Activated T-cell treated with anti-CD3 and anti-CD28 coated beads for 4 hours (primary cell): Measurements from ENCODE around the gene SENP8.
"Not testable (repeated sequence)": the region's sequence is repeated elsewhere in the genome, so short reads cannot be mapped to it uniquely, and the experiment has no call there.

Source experiments
- DNase-seq: peaks from one replicate; pipeline ENCODE4 v3.0.0-alpha.2; 2020

Gene SENP8

DNA sequence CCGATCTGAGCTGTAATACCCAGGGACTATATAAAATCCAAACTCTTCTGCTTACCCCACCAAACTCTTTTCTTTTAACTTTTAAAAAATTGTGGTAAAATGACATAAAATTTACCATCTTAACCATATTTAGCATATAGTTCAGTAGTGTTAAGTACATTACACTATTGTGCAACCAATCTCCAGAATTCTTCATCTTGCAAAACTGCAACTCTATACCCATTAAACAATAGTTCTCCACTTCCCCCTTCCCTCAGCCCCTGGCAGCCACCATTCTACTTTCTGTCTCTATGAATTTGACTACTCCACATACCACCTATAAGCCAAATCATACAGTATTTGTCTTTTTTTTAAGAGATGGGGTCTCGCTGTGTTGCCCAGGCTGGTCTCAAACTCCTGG is 38.7 kb downstream of the SENP8 start:
- no peak for DNase-seq

DNA sequence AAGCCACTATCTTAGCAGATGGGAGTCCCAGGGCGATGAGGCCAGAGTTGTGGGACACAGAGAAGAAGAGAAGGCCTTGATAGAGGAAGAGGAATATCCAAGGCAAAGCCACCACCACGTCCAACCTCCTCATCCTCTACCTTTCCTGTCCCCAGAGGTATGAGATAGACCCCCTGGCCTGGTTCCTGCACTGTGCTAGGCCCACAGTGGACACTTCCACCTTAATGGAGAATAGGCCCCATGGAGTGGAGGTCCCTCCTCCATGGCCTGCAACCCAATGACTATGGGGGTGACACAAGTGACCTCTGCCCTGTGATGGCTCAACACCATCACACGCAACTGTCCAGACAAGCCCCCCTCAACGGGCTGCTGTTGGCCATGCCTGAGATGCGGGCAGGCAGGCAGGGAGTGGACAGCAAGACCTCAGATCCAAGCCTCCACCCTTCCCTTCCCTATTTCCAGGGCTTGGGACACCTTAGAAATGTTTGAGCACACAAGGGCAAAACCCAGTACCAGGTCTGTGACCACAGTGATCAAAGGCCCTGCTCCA is 42.6 kb downstream of the SENP8 start:
- DNase-seq: no peak

DNA sequence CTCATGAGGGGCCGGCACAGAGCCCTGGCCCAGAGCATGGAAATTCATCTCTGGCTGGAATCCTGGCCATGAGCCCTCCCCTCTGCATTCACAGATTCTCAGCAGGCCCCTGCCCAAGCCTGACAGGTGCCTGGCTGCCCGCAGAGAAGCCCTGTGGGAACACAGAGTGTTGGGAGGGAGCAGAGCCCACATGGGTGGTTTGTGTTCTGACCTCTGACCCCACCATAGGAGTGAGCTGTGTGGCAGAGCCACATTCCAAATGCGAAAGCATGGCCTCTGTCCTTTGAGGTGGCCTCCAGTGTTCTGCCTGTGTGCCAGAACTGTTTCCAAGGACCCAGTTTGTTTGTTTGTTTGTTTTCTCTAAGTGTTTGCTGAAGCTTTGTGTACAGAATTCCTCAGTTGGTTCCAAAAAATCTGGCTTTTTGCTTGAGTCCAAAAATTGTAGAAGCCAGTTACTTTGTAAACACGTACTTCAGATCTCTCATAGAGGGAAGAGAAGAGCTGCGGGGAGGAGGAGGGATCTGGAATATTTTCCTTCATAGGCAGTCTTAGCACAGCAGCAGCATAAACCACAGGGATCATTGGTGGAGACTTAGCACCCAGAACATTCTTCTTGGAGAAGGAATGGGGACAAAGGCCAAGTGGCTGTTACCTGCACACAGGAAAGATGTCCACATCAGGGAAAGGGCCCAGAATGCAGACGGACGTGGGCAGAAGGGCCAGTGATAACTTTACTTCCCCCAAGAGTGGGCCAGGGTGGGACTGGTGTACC is 43.3 kb downstream of the SENP8 start:
- DNase-seq: no peak

DNA sequence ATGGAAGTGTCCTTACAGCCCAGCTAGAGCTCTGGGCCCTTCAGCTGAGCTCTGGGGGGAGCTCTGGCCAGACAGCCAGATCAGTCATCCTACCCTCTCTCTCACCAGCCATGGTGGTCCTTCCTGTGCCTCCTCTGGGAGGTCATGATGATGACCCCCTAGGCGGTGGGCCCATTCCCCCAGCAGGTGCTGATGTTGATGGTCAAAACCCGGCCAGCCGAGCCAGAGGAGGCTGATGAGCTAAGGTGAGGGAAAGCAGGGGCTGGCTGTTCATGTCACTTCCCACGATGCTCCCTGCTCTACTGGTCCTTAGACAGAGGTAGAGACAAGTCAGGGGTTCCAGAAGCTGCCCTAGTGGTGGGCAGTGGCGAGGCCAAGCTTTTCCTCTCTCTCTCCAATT is 44.4 kb downstream of the SENP8 start:
- DNase-seq: no peak

DNA sequence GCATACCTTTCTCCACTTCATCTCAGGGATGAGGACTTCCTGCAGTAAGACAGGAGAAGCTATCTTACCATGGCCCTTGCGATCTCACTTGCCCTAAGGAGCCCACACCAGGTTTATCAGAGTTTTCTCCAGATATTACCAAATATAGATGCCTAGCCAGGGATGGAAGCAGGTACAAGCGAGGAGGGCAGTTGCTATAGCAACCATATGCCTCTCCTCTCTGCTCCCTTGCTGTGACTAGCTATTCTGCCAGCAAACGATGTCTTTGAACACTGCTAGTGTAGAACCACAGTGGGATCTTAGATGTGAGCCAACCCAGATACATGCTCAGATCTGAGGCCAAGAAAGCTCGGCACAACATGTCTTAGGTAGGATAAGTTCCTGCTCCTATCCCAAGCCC is 45.5 kb downstream of the SENP8 start:
- DNase-seq: no peak

DNA sequence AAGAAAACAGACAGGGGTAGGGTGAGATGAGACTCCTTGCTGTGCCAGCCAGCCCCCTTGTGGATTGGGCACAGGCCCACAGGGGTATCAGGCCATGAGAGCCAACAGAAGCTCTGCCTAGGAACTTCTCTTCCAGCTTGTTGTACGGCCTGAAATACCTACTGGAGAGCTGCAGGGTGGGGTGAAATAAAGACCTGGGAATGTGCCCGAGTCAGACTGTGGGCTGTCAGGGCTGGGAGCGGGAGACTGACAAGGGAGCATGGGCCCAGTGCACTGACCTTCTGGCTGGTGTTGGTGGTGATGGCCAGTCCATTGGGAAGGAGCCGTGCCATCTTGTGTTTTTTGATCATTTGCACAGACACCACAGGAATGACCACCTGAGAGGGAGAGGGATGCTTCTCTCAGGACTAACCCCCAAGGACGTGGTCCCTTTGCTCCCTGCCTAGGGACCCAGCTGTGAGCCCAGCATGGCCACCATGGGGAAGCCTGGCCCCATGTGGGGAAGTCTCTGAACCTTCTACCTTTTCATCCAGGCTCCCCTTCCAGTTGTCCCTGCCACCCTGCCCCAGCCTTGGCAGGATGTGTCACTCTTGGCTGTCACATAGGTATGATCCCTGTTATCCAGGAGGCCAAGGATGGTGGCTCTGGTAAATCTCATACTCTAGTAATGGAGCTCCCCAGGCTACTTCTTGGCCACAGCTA is 48.7 kb downstream of the SENP8 start:
- DNase-seq: no peak

DNA sequence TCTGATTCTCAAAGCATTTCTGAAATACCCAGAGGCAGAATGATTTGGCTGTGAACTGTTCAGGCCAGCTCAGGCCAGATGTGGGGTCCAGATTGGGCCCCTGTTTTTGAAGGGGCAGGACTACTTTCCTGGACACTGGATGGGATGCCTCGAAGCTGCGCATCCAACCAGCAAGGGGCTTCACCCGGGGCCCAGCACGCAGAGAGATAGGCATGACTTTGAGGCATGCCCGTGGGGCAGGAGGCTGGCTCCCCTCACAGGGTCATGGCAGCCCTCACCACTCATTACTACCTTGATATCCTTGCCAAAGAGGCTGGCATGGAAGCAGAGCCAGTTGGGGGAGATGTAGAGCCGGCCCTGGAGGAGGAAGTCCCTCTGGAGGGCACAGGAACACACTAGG is 49.2 kb downstream of the SENP8 start:
- DNase-seq: no peak

DNA sequence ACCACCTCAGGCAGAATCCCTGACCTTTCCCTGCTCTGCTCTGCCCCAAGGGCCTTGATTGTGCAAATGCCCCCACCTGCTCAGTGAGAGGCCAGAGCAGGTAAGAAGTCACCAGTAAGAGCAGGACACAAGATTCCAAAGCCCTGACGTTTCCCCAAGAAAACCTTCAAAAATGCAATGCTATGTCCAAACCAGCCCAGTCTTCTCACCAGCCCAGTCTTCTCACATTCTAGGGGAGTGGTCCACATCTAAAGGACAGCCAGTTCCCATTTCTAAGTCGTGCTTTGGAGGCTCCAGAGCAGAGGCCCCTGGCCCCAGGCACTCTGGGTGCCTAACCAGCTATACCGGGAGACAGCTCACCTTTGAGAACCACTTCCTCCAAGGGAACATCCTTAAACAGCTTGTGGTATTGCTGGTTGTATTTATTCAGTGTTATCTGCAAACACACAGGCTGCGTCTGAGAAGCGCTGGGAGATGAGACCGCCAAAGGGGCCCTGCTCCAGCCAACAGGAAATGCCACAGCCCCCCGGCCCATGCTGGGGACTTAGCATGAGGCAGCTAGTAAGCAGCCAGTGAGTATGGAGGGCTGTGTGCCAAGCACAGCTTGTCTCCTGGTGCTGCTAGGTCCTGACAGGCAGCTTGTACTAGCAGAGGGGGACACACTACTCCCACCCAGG is 50.1 kb downstream of the SENP8 start:
- no peak for DNase-seq

DNA sequence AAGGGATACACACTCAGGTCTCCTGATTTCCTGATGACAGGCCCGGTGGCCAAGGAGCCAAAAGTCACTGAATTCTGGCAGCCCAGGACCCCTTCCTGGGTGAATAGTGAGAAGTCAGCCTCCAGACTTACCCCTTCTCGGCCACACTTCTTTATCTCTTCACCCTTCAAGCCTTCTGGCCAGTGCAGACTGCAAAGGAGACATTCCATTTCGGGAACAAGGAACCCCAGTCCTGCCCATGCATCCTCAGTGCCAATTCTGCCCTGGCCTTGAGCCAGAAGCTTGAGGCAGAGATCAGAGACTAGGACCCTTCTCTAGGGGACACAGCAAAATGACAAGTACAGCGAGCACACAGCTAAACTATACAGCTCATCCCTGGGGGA is 50.6 kb downstream of the SENP8 start:
- no peak for DNase-seq

DNA sequence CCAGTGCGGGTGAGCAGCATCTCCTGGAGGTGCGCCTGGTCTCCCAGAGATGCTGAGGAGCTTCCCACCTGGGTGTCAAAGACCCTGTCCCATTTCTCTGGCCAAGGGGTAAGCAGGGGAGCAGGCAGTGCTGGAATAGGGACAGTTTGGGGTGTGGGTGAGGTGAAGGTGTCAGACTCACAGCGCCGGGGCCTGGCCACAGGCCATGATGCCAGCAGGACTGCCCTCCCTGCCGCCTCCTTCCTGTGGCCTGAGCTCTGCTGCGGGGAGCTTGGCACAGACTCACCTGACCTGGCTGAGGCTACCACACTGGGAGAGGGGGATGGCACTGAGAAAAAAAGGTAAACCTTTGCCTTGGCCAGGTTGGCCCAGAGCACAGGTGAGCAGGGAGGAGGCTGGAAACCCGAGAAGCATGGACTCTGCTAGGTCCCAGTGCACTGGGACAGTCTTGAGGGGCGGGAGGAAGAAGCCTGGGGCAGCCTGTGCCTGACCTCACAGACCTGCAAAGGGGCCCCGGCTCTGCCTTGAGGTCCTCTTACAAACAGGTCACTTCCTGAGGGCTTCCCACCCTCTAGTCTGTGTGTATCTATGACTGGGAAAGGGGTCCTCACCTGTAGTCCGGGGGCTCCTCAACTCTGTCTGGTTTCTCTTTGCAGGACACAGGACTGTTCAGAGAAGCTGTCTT is 51.2 kb downstream of the SENP8 start:
- no peak for DNase-seq

DNA sequence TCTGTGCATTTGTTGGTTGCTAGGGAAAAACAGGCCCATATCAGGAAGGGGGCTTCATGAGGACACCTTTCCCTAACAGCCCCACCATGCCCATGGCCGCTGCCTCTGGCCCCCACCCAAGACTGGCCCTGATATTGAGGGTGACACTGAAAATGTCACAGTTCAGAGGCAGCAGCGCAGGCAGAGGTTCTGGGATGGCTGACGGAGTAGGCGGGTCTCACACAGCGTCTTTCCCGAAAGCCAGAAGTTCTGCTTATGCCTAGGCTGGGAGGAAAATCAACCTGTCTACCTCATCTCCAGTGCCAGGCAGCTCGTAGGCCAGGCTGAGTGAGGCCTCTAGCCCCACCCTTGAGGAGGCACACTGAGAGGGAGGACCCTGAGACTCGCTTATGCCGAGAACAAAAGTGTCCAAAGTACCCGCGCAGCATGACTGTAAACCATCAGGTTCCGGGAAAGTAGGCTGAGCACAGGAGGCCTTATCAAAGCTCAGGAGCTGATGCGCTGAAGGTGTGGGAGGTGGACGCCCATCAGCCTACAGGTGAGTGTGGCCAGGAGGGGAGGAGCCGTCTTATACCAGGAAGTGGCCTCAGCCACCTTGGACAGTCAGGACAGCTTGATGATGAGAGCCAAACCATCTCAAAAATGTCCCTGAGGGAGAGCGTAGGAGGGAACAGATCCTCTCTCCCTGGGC is 51.9 kb downstream of the SENP8 start:
- no peak for DNase-seq

DNA sequence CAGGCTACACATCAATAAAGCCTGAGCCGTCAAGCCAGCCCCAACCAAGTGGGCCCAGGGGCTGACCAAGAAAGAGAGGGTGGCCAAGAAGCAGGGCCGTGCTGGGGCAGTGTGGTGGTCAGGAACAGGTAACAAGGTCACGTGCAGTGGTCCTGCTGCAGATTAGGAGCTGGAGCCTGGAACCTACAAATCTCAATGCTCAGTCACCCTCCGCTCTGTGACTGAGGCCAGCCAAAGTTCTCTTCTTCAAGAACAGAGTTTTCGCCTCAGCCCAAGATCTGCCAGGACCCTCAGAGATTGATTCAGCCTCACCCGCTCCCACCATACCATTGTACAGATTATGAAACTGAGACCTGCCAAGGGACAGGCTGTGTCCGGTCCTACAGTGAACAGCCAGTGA is 52.5 kb downstream of the SENP8 start:
- DNase-seq: no peak

DNA sequence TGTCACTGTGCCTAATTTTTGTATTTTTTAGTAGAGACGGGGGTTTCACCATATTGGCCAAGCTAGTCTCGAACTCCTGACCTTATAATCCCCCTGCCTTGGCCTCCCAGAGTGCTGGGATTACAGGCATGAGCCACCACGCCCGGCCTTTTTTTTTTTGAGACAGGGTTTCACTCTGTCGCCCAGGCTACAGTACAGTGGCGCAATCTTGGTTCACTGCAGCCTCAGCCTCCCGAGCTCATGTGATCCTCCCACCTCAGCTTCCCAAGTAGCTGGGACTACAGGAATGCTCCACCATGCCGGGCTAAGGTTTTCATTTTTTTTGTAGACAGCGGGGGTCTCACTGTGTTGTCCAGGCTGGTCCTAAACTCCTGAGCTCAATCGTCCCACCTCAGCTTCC is 53.8 kb downstream of the SENP8 start:
- DNase-seq: not testable (repeated sequence)

DNA sequence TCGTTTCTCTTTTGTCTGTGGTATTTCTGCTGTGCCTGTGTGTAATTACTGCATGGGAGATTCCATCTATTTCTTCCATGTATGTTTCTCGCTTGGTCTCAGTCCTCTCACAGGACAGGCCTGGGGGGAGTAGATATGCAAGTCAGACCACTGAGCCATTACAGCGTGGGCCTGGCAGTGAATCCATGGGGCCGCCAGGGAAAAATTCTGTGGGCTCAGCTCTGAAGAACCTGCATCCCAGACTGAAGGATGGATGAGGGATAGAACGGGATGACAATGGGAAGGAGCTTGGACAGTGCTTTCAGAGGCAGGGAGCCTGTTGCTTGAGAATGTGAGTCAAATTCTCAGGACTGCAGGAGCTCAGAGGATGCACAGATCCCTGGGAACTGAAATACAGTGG is 54.6 kb downstream of the SENP8 start:
- DNase-seq: no peak

DNA sequence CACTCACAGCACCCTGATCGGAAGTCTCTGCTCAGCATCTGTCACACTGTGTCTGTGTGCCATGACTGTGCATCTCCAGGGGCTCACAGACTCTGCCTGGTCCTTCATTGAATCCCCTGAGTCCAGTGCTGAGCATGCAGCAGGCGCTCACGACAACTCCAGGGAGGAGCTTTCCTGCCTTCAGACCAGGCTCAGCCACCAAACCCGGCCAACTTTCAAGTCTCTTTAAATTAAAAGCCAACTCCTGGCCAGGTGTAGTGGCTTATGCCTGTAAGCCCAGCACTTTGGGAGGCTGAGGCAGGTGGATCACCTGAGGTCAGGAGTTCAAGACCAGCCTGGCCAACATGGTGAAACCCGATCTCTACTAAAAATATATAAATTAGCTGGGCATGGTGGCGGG is 55.2 kb downstream of the SENP8 start:
- no peak for DNase-seq

DNA sequence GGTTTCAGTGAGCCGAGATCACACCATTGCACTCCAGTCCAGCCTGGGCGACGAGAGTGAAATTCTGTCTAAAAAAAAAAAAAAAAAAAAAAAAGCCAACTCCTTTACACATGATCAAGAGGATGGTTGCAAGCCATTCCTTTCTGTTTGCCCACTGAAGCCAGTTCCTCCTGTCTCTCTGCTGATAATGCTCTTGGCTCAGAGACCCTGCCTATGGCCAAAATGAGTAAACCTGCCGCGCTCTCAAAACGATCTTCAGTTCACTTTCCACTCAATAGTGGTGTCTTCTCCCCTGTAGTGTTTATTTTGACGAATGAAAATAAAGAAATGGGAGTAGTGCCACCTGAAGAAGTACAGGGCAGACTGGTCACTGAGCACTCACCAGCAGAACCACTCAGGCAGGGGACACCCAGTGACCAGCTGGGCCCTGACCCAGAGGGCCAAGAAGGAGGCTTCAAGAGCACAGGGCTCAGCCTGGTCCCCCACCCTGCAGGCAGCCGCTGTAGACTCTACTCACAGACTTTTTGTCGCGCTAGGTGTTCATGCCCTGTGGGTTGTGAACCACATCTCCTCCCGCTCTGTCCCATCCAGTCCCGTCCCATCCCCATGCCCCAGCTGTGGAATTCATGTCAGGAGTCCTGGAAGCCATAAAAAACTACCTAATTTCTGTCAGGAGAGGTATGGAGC is 55.8 kb downstream of the SENP8 start:
- no peak for DNase-seq

DNA sequence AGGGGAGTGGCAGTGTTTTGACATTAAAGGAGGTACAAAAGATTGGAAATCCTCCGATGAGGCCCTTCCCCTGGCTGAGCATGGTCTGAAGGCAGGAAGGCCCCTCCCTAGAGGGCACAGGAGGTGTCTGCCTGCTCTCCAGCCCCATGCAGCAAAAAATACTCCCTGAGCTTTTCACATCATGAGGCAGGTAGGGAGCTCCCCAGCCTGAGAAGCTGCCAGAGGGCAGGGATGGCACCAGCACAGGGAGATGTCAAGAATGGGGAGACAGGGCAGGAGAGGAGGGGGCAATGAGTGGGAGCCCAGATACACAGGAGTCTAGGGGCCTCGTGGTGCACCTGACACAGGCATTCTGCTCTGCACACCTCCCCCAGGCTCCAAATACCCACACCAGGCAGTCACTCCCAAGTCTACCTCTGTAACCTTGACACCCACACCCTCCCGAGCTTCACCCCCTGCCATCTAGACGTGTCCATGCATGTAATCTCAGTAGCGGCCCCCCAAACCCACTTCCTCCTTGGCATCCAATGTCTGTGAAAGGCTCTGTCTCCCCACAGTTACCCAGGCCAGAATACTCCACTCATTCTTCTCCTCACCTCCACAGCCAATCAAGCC is 56.5 kb downstream of the SENP8 start:
- DNase-seq: no peak

DNA sequence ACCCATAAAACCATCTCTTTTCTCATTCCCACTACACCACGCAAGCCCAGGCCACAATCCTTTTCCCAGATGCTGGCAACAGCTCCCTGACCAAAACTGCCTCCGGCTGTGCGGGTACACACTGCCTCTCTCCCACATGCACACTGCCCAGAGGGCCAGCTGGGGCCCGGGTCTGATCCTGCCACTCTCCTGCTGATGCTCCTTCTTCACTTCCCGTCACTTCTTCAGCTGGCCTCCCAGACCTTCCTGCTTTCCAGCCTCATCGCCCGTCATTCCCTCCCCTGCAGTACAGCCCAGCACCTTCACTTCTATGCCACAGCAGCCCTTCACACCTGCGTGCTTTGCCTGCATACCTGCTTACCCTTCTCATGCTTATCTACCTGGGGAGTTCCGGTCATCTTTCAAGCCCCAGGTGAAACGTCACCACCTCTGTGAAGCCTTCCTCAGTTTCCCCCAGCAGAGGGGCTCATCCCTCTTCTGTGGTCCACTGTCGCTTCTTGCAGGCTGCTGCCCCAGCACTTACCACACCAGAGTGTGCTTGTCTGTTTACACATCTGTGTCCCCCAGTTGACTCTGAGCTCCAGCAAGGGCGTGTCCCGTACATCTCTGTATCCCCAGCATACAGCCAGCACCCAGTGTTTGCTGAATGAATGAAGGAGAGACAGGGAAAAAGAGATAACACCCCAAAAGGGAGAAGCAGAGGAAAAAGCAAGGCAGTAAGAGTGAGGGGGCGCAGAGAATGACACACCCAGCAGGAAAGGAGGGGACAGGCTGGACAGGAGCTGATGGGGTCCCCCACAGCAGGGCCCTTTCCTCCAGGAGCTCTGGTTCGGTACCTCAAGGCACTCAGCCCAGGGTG is 57.2 kb downstream of the SENP8 start:
- no peak for DNase-seq

DNA sequence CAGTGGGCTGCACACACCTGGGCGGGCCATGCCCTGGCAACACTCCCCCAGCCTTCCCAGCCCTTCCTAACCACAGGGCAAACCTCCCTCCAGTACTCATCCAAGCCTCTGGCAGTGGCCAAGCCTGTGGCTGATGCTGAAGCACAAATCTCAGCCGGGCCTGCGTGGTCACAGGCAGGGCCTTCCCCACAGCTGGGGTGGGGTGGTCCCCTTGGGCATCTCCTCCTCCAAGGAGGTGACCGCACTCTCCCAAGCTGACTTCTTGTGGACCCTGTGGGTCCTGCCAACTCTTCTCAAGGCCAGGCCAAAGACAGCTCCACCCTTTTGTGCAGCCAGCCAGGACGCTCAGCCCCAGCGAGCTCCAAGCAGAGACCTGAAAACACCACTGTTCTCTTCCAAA is 58.0 kb downstream of the SENP8 start:
- no peak for DNase-seq

DNA sequence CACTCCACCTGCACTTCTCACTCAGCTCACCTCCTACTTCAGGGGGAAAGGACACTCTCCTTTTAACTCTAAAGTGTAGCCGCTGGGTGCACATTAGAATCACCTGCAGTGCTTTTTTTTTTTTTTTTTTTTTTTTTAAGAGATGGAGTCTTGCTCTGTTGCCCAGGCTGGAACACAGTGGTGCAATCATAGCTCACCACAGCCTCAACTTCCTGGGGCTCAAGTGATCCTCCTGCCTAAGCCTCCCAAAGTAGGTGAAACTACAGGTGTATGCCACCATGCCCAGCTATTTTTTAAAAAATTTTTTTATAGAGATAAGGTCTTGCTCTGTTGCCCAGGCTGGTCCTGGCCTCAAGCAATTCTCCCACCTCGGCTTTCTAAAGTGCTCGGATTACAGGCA is 58.5 kb downstream of the SENP8 start:
- no peak for DNase-seq
